K562 (cell line): ENCODE data around the gene LRRC3. TPM values are rescaled to one million over a fixed set of nuclear protein-coding genes. Genes with fewer than 3 reads are reported as not detected.

Source experiments
- ARID2 ChIP-seq: fragments of 450-650 bp; IDR thresholded peaks from 2 replicates; pipeline ENCODE4 v1.6.1; 2017; ENCODE audit warnings: antibody characterized with exemption, mild to moderate bottlenecking
- ATF7 ChIP-seq: fragments of 450-650 bp; IDR thresholded peaks from 2 replicates; pipeline ENCODE4 v1.7.1; 2014; ENCODE audit warnings: mild to moderate bottlenecking, moderate library complexity
- ESRRA ChIP-seq: fragments of 450-650 bp; IDR thresholded peaks from 2 replicates; pipeline ENCODE4 v1.6.1; 2014; ENCODE audit warnings: low read depth, mild to moderate bottlenecking, moderate library complexity, borderline replicate concordance
- GABPB1 ChIP-seq: sonication (generic); formaldehyde crosslinking; IDR thresholded peaks from 2 replicates; pipeline ENCODE4 v1.8.0; 2022; ENCODE audit warnings: mild to moderate bottlenecking, missing genetic modification reagents
- HEY1 ChIP-seq: fragments of 250-450 bp; sonication (Bioruptor Pico); IDR thresholded peaks from 2 replicates; pipeline ENCODE4 v1.5.0; 2020; ENCODE audit warnings: mild to moderate bottlenecking, moderate library complexity, borderline replicate concordance
- HMGN3 ChIP-seq: IDR thresholded peaks from 2 replicates; pipeline ENCODE4 v1.6.1; 2011; ENCODE audit warnings: borderline replicate concordance, low read depth, mild to moderate bottlenecking, mixed read lengths, low read length; ENCODE audit not compliant: insufficient read length; ENCODE audit errors: extremely low read depth
- MAFF ChIP-seq: IDR thresholded peaks from 2 replicates; pipeline ENCODE4 v1.6.1; 2012; ENCODE audit warnings: low read length, improper control_type of control experiment
- MAFG ChIP-seq: fragments of 450-650 bp; conservative IDR thresholded peaks from 2 replicates; pipeline ENCODE4 v1.6.1; 2016; ENCODE audit warnings: missing genetic modification characterization, missing compliant biosample characterization
- MAFK ChIP-seq: IDR thresholded peaks from 2 replicates; pipeline ENCODE4 v1.6.1; 2011; ENCODE audit warnings: low read length, improper control_type of control experiment
- MYC ChIP-seq, 2 experiments: fragments of 250-450 bp in 1 of 2; sonication (Bioruptor Pico) in 1 of 2; IDR thresholded peaks; 2 replicates each; pipeline versions ENCODE4 v1.5.1 to v1.6.1; 2012 to 2021; ENCODE audit warnings: low read depth in 2 of 2, borderline replicate concordance in 1 of 2, improper control_type of control experiment in 1 of 2, low read length in 1 of 2, mild to moderate bottlenecking in 1 of 2, moderate library complexity in 1 of 2
- PHB ChIP-seq: fragments of 250-450 bp; sonication (Bioruptor Pico); IDR thresholded peaks from 2 replicates; pipeline ENCODE4 v1.5.0; 2021
- PREB ChIP-seq: sonication (generic); formaldehyde crosslinking; IDR thresholded peaks from 2 replicates; pipeline ENCODE4 v1.8.1; 2023; ENCODE audit warnings: mild to moderate bottlenecking, missing genetic modification reagents
- RB1 ChIP-seq: fragments of 450-650 bp; IDR thresholded peaks from 2 replicates; pipeline ENCODE4 v1.6.1; 2017; ENCODE audit warnings: low read depth, mild to moderate bottlenecking
- SMAD2 ChIP-seq: fragments of 150-350 bp; IDR thresholded peaks from 2 replicates; pipeline ENCODE4 v1.6.1; 2014; ENCODE audit warnings: low read depth, mild to moderate bottlenecking, low read length
- STAG1 ChIP-seq: sonication (generic); formaldehyde crosslinking; IDR thresholded peaks from 2 replicates; pipeline ENCODE4 v1.5.0; 2020; ENCODE audit warnings: missing genetic modification reagents, borderline replicate concordance
- TFAP4 ChIP-seq: sonication (generic); formaldehyde crosslinking; IDR thresholded peaks from 2 replicates; pipeline ENCODE4 v1.8.0; 2022; ENCODE audit warnings: missing genetic modification reagents, mild to moderate bottlenecking, moderate library complexity, borderline replicate concordance
- THRA ChIP-seq: fragments of 450-650 bp; IDR thresholded peaks from 2 replicates; pipeline ENCODE4 v1.6.1; 2017; ENCODE audit warnings: mild to moderate bottlenecking, moderate library complexity
- TSHZ1 ChIP-seq: fragments of 250-450 bp; sonication (Bioruptor Pico); IDR thresholded peaks from 2 replicates; pipeline ENCODE4 v1.4.0; 2020; ENCODE audit warnings: mild to moderate bottlenecking, moderate library complexity
- ZFP1 ChIP-seq: fragments of 450-650 bp; formaldehyde crosslinking; IDR thresholded peaks from 2 replicates; pipeline ENCODE4 v1.4.0; 2020; ENCODE audit warnings: mild to moderate bottlenecking, mixed read lengths
- ZNF12 ChIP-seq: sonication (generic); formaldehyde crosslinking; IDR thresholded peaks from 2 replicates; pipeline ENCODE4 v1.4.0; 2020; ENCODE audit warnings: mild to moderate bottlenecking, missing genetic modification reagents
- ZNF695 ChIP-seq: fragments of 450-650 bp; formaldehyde crosslinking; IDR thresholded peaks from 2 replicates; pipeline ENCODE4 v1.4.0; 2020; ENCODE audit warnings: mild to moderate bottlenecking, moderate library complexity
- polyA plus RNA-seq, 8 experiments: library from polyadenylated mRNA; depleted of rRNA in 4 of 8; stranded (reverse) in 5 of 8; unstranded in 3 of 8; fragments of >200 nt; fragmentation: Nextera tagmentation in 2 of 8; fragmentation: Illumina TruSeq in 1 of 8; extraction: Ambion mirVana in 2 of 8; extraction: Trizol in 1 of 8; gene quantifications; 2 replicates each; pipeline versions ENCODE4 v1.2.1 to v1.2.3, GENCODE V29; 2011 to 2014; ENCODE audit warnings: inconsistent platforms in 1 of 8, missing spikeins in 1 of 8
- total RNA-seq, 7 experiments: library from RNA; depleted of rRNA in 6 of 7; stranded (reverse); fragments of >200 nt in 6 of 7; fragmentation: Illumina TruSeq in 2 of 7; extraction: Trizol in 2 of 7; gene quantifications; 2 replicates each; pipeline versions ENCODE4 v1.2.1 to v1.2.3, GENCODE V29; 2011 to 2021; ENCODE audit warnings: low replicate concordance in 1 of 7

LRRC3 gene
- total and polyA plus RNA-seq, 9 of the 15 experiments (the other 6 are each of a cell fraction or from before 2014, with no cell fraction given) = 0.04 TPM; not detected in 7

- TF ChIP-seq PREB (CRISPR knock-in tag) (0 out of 2 replicates have a peak, but pooled peaks have one; percentile 15), ZNF695 (CRISPR knock-in tag) (no peak), RB1 (peak; percentile 73; the same call in 1 of the 2 replicates), GABPB1 (CRISPR knock-in tag) (0 out of 2 replicates have a peak, but pooled peaks have one; percentile 34), ZNF12 (CRISPR knock-in tag) (no peak), ZFP1 (CRISPR knock-in tag) (no peak), ARID2 (peak; percentile 89), MAFF (peak; percentile 31; the same call in 1 of the 2 replicates), TSHZ1 (CRISPR knock-in tag) (no peak), ESRRA (peak; percentile 50; the same call in 1 of the 2 replicates), MAFG (tag) (peak; percentile 66), STAG1 (CRISPR knock-in tag) (peak; percentile 97), PHB (CRISPR knock-in tag) (0 out of 2 replicates have a peak, but pooled peaks have one; percentile 26), SMAD2 (no peak), ATF7 (peak; percentile 69; the same call in 1 of the 2 replicates), MYC (IDR thresholded peaks at IDR 0.05; ENCODE audit: low read depth, low read length) (0 out of 2 replicates have a peak, but pooled peaks have one; percentile 40), MYC (CRISPR knock-in tag; IDR thresholded peaks at IDR 0.05; ENCODE audit: borderline replicate concordance, low read depth) (no peak), THRA (no peak), TFAP4 (CRISPR knock-in tag) (peak; percentile 72; the same call in 1 of the 2 replicates), HMGN3 (peak; percentile 76), MAFK (peak; percentile 27; the same call in 1 of the 2 replicates), HEY1 (CRISPR knock-in tag) (no peak)
Measured at GRCh38 chr21:44510508-44511218, 55.4 kb downstream of the LRRC3 start (continued).
